ENCODE data around the gene GRIP1.

- TF ChIP-seq FOXM1 (IDR thresholded peaks at IDR 0.05; ENCODE audit: borderline replicate concordance, low read depth) (no peak), EP300 (IDR thresholded peaks at IDR 0.05; ENCODE audit: borderline replicate concordance) (no peak), MAX (IDR thresholded peaks at IDR 0.05) (no peak), TEAD4 (IDR thresholded peaks at IDR 0.05) (no peak), ZBTB7A (IDR thresholded peaks at IDR 0.05; ENCODE audit: low read depth) (no peak), TCF12 (IDR thresholded peaks at IDR 0.05; ENCODE audit: low read depth) (no peak), TAF1 (IDR thresholded peaks at IDR 0.05; ENCODE audit: low read depth) (no peak), NFIC (IDR thresholded peaks at IDR 0.05) (no peak), CEBPB (IDR thresholded peaks at IDR 0.05) (no peak), YY1 (IDR thresholded peaks at IDR 0.05; ENCODE audit: low read depth) (no peak), EGR1 (IDR thresholded peaks at IDR 0.05) (no peak)
- TF ChIP-seq, protein P1, sequence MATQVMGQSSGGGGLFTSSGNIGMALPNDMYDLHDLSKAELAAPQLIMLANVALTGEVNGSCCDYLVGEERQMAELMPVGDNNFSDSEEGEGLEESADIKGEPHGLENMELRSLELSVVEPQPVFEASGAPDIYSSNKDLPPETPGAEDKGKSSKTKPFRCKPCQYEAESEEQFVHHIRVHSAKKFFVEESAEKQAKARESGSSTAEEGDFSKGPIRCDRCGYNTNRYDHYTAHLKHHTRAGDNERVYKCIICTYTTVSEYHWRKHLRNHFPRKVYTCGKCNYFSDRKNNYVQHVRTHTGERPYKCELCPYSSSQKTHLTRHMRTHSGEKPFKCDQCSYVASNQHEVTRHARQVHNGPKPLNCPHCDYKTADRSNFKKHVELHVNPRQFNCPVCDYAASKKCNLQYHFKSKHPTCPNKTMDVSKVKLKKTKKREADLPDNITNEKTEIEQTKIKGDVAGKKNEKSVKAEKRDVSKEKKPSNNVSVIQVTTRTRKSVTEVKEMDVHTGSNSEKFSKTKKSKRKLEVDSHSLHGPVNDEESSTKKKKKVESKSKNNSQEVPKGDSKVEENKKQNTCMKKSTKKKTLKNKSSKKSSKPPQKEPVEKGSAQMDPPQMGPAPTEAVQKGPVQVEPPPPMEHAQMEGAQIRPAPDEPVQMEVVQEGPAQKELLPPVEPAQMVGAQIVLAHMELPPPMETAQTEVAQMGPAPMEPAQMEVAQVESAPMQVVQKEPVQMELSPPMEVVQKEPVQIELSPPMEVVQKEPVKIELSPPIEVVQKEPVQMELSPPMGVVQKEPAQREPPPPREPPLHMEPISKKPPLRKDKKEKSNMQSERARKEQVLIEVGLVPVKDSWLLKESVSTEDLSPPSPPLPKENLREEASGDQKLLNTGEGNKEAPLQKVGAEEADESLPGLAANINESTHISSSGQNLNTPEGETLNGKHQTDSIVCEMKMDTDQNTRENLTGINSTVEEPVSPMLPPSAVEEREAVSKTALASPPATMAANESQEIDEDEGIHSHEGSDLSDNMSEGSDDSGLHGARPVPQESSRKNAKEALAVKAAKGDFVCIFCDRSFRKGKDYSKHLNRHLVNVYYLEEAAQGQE (IDR thresholded peaks at IDR 0.05; ENCODE audit: low read depth) = no peak
- TF ChIP-seq, protein P2, sequence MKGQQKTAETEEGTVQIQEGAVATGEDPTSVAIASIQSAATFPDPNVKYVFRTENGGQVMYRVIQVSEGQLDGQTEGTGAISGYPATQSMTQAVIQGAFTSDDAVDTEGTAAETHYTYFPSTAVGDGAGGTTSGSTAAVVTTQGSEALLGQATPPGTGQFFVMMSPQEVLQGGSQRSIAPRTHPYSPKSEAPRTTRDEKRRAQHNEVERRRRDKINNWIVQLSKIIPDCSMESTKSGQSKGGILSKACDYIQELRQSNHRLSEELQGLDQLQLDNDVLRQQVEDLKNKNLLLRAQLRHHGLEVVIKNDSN (IDR thresholded peaks at IDR 0.05) = no peak
Measured at GRCh38 chr12:66345212-66345611, 333.7 kb downstream of the GRIP1 start.
